T47D (cell line): Measurements from ENCODE around the gene CARMIL3.
A peak's percentile ranks its signal among the peaks of the same experiment; 100 is the strongest.

Experiments
- DNase-seq, 2 experiments: peaks; one replicate each; pipeline versions ENCODE4 v3.0.0 to v3.0.0-alpha.2; 2011 to 2012; ENCODE audit warnings: low read depth in 1 of 2, low spot score in 1 of 2
- JUND ChIP-seq: IDR thresholded peaks from 2 replicates; pipeline ENCODE4 v1.6.1; 2012; ENCODE audit warnings: low read depth
- in situ Hi-C: cut with HindIII; loops from 2 replicates; pipeline ENCODE4 v1.10.0; 2016; ENCODE audit warnings: low sequenced_read_pairs, low pct_unique_long_range_greater_than_20kb

The CARMIL3 gene

DNA sequence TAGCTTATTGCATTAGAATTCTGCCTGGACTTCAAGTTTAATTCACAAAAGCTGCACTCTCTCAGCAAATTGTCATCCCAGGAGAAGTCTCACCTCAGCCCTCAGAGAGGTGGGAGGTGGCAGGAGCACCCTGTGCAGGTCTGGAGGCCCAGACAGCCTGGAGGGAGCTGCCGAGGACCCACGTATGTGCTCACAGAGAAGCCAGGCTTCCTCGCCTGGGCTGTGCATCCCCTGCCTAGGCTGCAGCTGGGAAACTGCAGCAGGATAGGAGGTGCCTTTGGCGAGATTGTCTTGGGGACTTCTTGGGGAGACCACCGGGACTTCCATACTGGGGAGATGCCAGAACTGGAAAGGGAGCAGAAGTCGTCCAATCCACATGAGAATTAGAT, 28.3 kb downstream of the CARMIL3 start:
- DNase-seq = no peak
- in situ Hi-C loops = no loop called here
- no peak for TF ChIP-seq JUND

GRCh38 chr14:24080888-24081738, 29.3 kb downstream of the CARMIL3 start:
- TF ChIP-seq JUND = no peak
- DNase-seq = peak; percentile 64 to 74
- in situ Hi-C loops = no loop called here

GRCh38 chr14:24081739-24082211, 30.0 kb downstream of the CARMIL3 start:
- no peak for DNase-seq
- TF ChIP-seq JUND = no peak
- in situ Hi-C loops = no loop called here

GRCh38 chr14:24082411-24083080, 30.7 kb downstream of the CARMIL3 start:
- no peak for TF ChIP-seq JUND
- no peak for DNase-seq
- in situ Hi-C loops = no loop called here

GRCh38 chr14:24083462-24083861, 31.7 kb downstream of the CARMIL3 start:
- in situ Hi-C loops = no loop called here
- no peak for DNase-seq

DNA sequence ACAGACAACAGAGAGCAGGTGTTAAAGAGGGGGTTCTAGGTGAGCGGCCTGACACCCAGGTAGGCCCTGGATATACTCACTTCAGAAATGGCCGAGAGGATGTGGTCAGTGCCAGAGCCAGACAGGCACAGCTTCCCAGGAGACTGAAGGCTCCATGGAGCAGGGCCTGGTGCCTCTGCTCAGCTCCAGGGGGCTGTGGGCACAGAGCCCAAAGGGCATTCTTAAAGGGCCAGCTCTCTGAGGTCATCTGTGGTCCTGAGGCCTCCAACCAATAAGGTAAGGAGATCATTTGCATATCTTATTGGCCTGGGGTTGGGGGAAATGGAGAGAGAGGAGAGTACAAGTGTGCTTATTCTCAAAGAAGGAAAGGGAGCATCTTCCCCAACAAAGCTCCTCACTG, 32.6 kb downstream of the CARMIL3 start:
- in situ Hi-C loops = no loop called here

More at GRCh38 chr14:24083462-24083861, 31.7 kb downstream of the CARMIL3 start:
- TF ChIP-seq JUND = no peak

DNA sequence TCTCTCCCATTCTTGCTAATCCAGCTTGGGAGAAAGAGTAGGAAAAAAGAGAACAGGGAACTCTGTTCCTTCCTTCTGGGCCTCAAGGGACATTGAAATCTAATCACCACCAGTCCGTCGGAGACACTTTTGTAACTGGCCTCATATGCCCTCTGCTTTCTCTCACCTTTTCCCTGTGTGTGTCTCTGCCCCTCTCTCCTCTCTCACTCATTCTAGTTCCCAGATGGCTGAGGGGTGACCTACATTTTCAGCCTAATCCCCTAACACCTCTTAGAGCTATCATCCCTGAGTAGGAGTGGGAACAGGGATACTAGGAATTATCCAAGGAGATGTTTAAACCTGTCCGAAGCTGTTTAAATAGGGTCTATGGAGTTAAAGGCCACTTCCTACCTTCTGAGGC, 33.4 kb downstream of the CARMIL3 start:
- no peak for DNase-seq
- in situ Hi-C loops = no loop called here
- TF ChIP-seq JUND = no peak

More for the DNA sequence above, 32.6 kb downstream of the CARMIL3 start:
- DNase-seq = no peak
- TF ChIP-seq JUND = no peak

GRCh38 chr14:24086193-24086955, 34.6 kb downstream of the CARMIL3 start:
- in situ Hi-C loops = no loop called here
- DNase-seq = no peak

DNA sequence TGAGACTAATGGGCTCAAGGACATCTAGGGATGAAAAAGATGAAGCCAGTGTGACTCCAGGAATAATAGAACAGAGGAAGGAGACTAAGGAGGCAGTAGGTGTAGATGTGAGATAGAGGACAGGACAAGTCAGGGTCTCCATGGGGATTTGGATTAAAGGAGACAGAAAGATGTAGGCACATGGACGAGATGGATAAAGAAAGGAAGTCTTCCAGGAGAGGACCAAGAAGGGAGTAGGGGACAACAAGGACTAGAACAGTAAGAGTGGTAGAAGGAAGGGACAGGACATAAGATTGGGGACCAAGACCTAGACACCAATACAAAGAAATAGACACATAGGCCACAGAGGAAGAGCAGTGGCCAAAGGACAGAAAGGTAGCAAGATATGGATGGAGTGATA, 35.2 kb downstream of the CARMIL3 start:
- DNase-seq = no peak
- no peak for TF ChIP-seq JUND
- in situ Hi-C loops = no loop called here

More at GRCh38 chr14:24086193-24086955, 34.6 kb downstream of the CARMIL3 start:
- no peak for TF ChIP-seq JUND

GRCh38 chr14:24088095-24088494, 36.3 kb downstream of the CARMIL3 start:
- no peak for TF ChIP-seq JUND
- DNase-seq = no peak
- in situ Hi-C loops = no loop called here

DNA sequence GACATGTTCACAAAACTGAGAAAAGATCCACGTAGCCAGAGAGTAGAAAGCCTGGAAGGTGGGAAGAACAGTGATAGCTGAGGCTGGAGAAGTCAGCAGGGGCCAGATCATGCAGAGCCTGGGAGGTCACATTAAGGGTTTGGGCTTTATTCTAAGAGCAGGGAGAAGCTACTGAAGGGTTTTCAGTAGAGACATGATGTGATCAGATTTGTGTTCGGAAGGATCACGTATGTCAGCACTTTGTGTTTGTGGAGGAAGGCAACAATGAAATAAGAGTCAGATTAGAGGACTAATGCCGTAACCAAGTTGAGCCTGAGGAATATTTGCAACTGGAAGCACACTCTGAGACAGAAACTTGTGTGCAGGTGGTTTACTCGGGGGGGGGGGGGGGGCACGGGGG, 38.1 kb downstream of the CARMIL3 start:
- TF ChIP-seq JUND = no peak
- in situ Hi-C loops = no loop called here
- DNase-seq = no peak

DNA sequence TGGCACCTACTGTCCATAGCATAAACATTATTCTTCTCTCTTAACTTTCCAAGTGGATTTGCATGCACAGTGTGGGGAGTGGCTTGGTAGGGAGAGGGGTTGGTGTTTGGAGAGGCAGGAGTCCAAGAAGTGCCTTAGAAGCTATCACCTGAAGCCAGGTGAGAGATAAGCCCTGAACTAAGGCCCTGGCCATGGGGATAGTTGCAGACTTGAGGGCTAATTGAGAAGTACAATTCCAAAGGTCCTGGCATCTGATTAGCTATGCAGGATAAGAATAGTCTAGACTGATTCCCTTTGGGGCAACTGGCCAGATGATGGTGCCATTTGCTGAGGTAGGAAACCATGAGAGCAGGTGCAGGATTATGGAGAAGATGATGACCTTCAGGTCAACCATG, 40.3 kb downstream of the CARMIL3 start:
- DNase-seq = no peak
- no peak for TF ChIP-seq JUND
- in situ Hi-C loops = no loop called here
